HEK293 (cell line): ENCODE results near the gene TOPBP1.

Experiments used
- CTCF ChIA-PET: fragments of 350-600 bp; formaldehyde crosslinking; extraction: SDS; loops from one replicate; lab custom pipeline; 2021; ENCODE audit warnings: antibody characterized with exemption; lab: Yijun Ruan, JAX
- POLR2A ChIA-PET: fragments of 300-600 bp; formaldehyde crosslinking; extraction: SDS; loops from one replicate; lab custom pipeline; 2020; ENCODE audit warnings: antibody characterized with exemption, inconsistent platforms; lab: Yijun Ruan, JAX
- H3K27ac ChIP-seq: fragments of 200-500 bp; sonication (Bioruptor generic); 2 replicates; pipeline ENCODE4 v1.5.1; 2014; ENCODE audit warnings: low read depth, low read length, control low read depth, inconsistent platforms; ENCODE audit errors: extremely low read depth
- H3K36me3 ChIP-seq, 2 experiments: fragments of 200-500 bp in 1 of 2; sonication (Bioruptor generic) in 1 of 2; 1 replicate in 1 of 2; 2 replicates in 1 of 2; pipeline ENCODE4 v1.5.1; 2014 to 2017; ENCODE audit warnings: inconsistent platforms in 2 of 2, low read length in 2 of 2; ENCODE audit not compliant: control insufficient read depth in 2 of 2, insufficient read depth in 1 of 2
- H3K4me1 ChIP-seq: fragments of 200-500 bp; sonication (Bioruptor generic); 2 replicates; pipeline ENCODE4 v1.5.1; 2014; ENCODE audit warnings: mild to moderate bottlenecking, low read length, inconsistent platforms; ENCODE audit not compliant: control insufficient read depth, insufficient read depth
- H3K4me3 ChIP-seq: 2 replicates; pipeline ENCODE4 v1.5.1; 2011; ENCODE audit warnings: low read depth, mild to moderate bottlenecking, control low read depth, low read length, moderate library complexity
- H3K9me3 ChIP-seq: fragments of 200-500 bp; sonication (Bioruptor generic); 2 replicates; pipeline ENCODE4 v1.5.1; 2014; ENCODE audit warnings: low read depth, low read length, inconsistent platforms; ENCODE audit not compliant: control insufficient read depth, insufficient read depth
- BCL11B ChIP-seq: fragments of 450-650 bp; formaldehyde crosslinking; IDR thresholded peaks from 2 replicates; pipeline ENCODE4 v1.5.1; 2016; ENCODE audit warnings: low read depth, missing biosample characterization, missing genetic modification characterization
- HOXC10 ChIP-seq: sonication (generic); formaldehyde crosslinking; IDR thresholded peaks from 2 replicates; pipeline ENCODE4 v1.8.1; 2023; ENCODE audit warnings: mild to moderate bottlenecking, missing genetic modification reagents
- OVOL3 ChIP-seq: fragments of 450-650 bp; formaldehyde crosslinking; IDR thresholded peaks from 2 replicates; pipeline ENCODE4 v1.5.1; 2016; ENCODE audit warnings: missing biosample characterization, missing genetic modification characterization
- PATZ1 ChIP-seq: fragments of 450-650 bp; formaldehyde crosslinking; IDR thresholded peaks from 2 replicates; pipeline ENCODE4 v1.5.1; 2016; ENCODE audit warnings: missing biosample characterization, missing genetic modification characterization
- SETDB1 ChIP-seq: IDR thresholded peaks from one replicate; pipeline ENCODE4 v1.6.1; 2017; ENCODE audit warnings: mild to moderate bottlenecking, low read length, moderate library complexity, mixed read lengths; ENCODE audit not compliant: insufficient read length
- SP7 ChIP-seq: fragments of 450-650 bp; formaldehyde crosslinking; IDR thresholded peaks from 2 replicates; pipeline ENCODE4 v1.5.1; 2016; ENCODE audit warnings: missing biosample characterization, missing genetic modification characterization
- TSHZ1 ChIP-seq: fragments of 450-650 bp; formaldehyde crosslinking; IDR thresholded peaks from 2 replicates; pipeline ENCODE4 v1.5.1; 2016; ENCODE audit warnings: missing biosample characterization, missing genetic modification characterization, borderline replicate concordance
- ZFHX2 ChIP-seq: fragments of 450-650 bp; formaldehyde crosslinking; conservative IDR thresholded peaks from 2 replicates; pipeline ENCODE4 v1.5.1; 2016; ENCODE audit warnings: missing biosample characterization, missing genetic modification characterization
- ZNF138 ChIP-seq: fragments of 450-650 bp; formaldehyde crosslinking; IDR thresholded peaks from 2 replicates; pipeline ENCODE4 v1.5.1; 2016; ENCODE audit warnings: missing biosample characterization, missing genetic modification characterization, borderline replicate concordance
- ZNF140 ChIP-seq: fragments of 450-650 bp; formaldehyde crosslinking; IDR thresholded peaks from 2 replicates; pipeline ENCODE4 v1.5.1; 2016; ENCODE audit warnings: missing biosample characterization, missing genetic modification characterization
- ZNF157 ChIP-seq: fragments of 450-650 bp; formaldehyde crosslinking; IDR thresholded peaks from 2 replicates; pipeline ENCODE4 v1.5.1; 2016; ENCODE audit warnings: missing biosample characterization, missing genetic modification characterization
- ZNF18 ChIP-seq: fragments of 450-650 bp; formaldehyde crosslinking; IDR thresholded peaks from 2 replicates; pipeline ENCODE4 v1.5.1; 2016; ENCODE audit warnings: missing biosample characterization, missing genetic modification characterization
- ZNF23 ChIP-seq: fragments of 450-650 bp; formaldehyde crosslinking; IDR thresholded peaks from 2 replicates; pipeline ENCODE4 v1.5.1; 2016; ENCODE audit warnings: missing biosample characterization, missing genetic modification characterization, borderline replicate concordance
- ZNF274 ChIP-seq, 2 experiments: fragments of 200-500 bp in 1 of 2; fragments of 450-650 bp in 1 of 2; sonication (Bioruptor generic) in 1 of 2; formaldehyde crosslinking in 1 of 2; IDR thresholded peaks; 2 replicates each; pipeline versions ENCODE4 v1.5.1 to v1.6.1; 2014 to 2016; ENCODE audit warnings: borderline replicate concordance in 1 of 2, inconsistent platforms in 1 of 2, low read length in 1 of 2, missing biosample characterization in 1 of 2, missing genetic modification characterization in 1 of 2
- ZNF280D ChIP-seq: fragments of 450-650 bp; formaldehyde crosslinking; IDR thresholded peaks from 2 replicates; pipeline ENCODE4 v1.5.1; 2016; ENCODE audit warnings: missing biosample characterization, missing genetic modification characterization
- ZNF398 ChIP-seq: fragments of 450-650 bp; formaldehyde crosslinking; IDR thresholded peaks from 2 replicates; pipeline ENCODE4 v1.5.1; 2017; ENCODE audit warnings: missing biosample characterization, missing genetic modification characterization
- ZNF404 ChIP-seq: fragments of 450-650 bp; formaldehyde crosslinking; IDR thresholded peaks from 2 replicates; pipeline ENCODE4 v1.5.1; 2017; ENCODE audit warnings: missing biosample characterization, missing genetic modification characterization
- ZNF501 ChIP-seq: fragments of 450-650 bp; formaldehyde crosslinking; IDR thresholded peaks from 2 replicates; pipeline ENCODE4 v1.5.1; 2016; ENCODE audit warnings: missing biosample characterization, missing genetic modification characterization
- ZNF514 ChIP-seq: fragments of 450-650 bp; formaldehyde crosslinking; IDR thresholded peaks from 2 replicates; pipeline ENCODE4 v1.5.1; 2016; ENCODE audit warnings: missing biosample characterization, missing genetic modification characterization
- ZNF555 ChIP-seq: fragments of 450-650 bp; formaldehyde crosslinking; conservative IDR thresholded peaks from 2 replicates; pipeline ENCODE4 v1.5.1; 2017; ENCODE audit warnings: missing biosample characterization, mild to moderate bottlenecking, missing genetic modification characterization, inconsistent platforms
- ZNF560 ChIP-seq: fragments of 450-650 bp; formaldehyde crosslinking; IDR thresholded peaks from 2 replicates; pipeline ENCODE4 v1.5.1; 2017; ENCODE audit warnings: missing biosample characterization, missing genetic modification characterization, borderline replicate concordance
- ZNF624 ChIP-seq: fragments of 450-650 bp; formaldehyde crosslinking; IDR thresholded peaks from 2 replicates; pipeline ENCODE4 v1.5.1; 2017; ENCODE audit warnings: missing biosample characterization, missing genetic modification characterization

Gene TOPBP1

GRCh38 chr3:133588035-133588434 lies 73.7 kb downstream of the TOPBP1 start:
- Histone ChIP-seq H3K36me3 (peaks cover 25 to 67% of the 10 kb centered on the region in 2 experiments), H3K27ac (no peak overlapping the region), H3K4me3 (no peak overlapping the region), H3K4me1 (no peaks in the 10 kb centered on the region), H3K9me3 (no peaks in the 10 kb centered on the region)
- ChIA-PET CTCF (interaction anchor here (2.1 kb wide), 1 partner anchor 10 kb away, joined by 7 read pairs; no protein-coding TSS in a partner anchor), POLR2A (no interaction called here)
- TF ChIP-seq PATZ1 (tag by site-specific recombination) (no peak), ZNF138 (tag by site-specific recombination) (no peak), ZNF140 (tag by site-specific recombination) (no peak), ZNF514 (tag by site-specific recombination) (no peak), ZNF501 (tag by site-specific recombination) (no peak), ZFHX2 (tag by site-specific recombination) (no peak), ZNF404 (no peak)

- H3K36me3 ChIP-seq, result peaks cover 48 to 92% of the 10 kb centered on the region in 2 experiments
- H3K4me3 ChIP-seq, result no peak overlapping the region
- H3K4me1 ChIP-seq, result no peaks in the 10 kb centered on the region
- CTCF ChIA-PET, result no interaction called here
- POLR2A ChIA-PET, result no interaction called here
- H3K27ac ChIP-seq, result no peak overlapping the region
- H3K9me3 ChIP-seq, result no peaks in the 10 kb centered on the region
- no peak for TF ChIP-seq ZNF398 (tag by site-specific recombination)
- no peak for TF ChIP-seq ZNF23 (tag by site-specific recombination)
- TF ChIP-seq BCL11B (tag by site-specific recombination), result no peak
- TF ChIP-seq TSHZ1 (tag by site-specific recombination), result no peak
- no peak for TF ChIP-seq ZNF157 (tag by site-specific recombination)
- no peak for TF ChIP-seq ZNF555 (tag by site-specific recombination)
- TF ChIP-seq HOXC10, result no peak
- no peak for TF ChIP-seq OVOL3 (tag by site-specific recombination)
- TF ChIP-seq ZNF18 (tag by site-specific recombination), result no peak
- no peak for TF ChIP-seq ZNF560 (tag by site-specific recombination)
- no peak for TF ChIP-seq SETDB1
- TF ChIP-seq ZNF274 (IDR thresholded peaks at IDR 0.05; ENCODE audit: low read length), result no peak
- no peak for TF ChIP-seq ZNF274 (tag by site-specific recombination; IDR thresholded peaks at IDR 0.05; ENCODE audit: borderline replicate concordance)
- no peak for TF ChIP-seq ZNF624 (tag by site-specific recombination)
- TF ChIP-seq SP7 (tag by site-specific recombination), result no peak
- TF ChIP-seq ZNF280D (tag by site-specific recombination), result no peak
These were observed 78.3 kb downstream of the TOPBP1 start for GRCh38 chr3:133583396-133583795.
